GM12878 (cell line): ENCODE data around the gene LCOR. TPM values are rescaled to one million over a fixed set of nuclear protein-coding genes. Genes with fewer than 3 reads are reported as not detected.

Experiments used
- ATAC-seq: fragments of 200-7000 bp; cut with Tn5 transposase; 3 replicates; pipeline ENCODE4 v1.9.1; 2020; ENCODE audit warnings: mild to moderate bottlenecking, moderate library complexity
- BruUV-seq: library from RNA; stranded (reverse); fragments of 400-500 nt; replicated peaks from 2 replicates; lab custom pipeline; 2021; lab: Mats Ljungman, UMichigan
- CTCF ChIA-PET: fragments of 300-600 bp; sonication (Branson Sonifier 250); formaldehyde crosslinking; extraction: SDS; loops from one replicate; lab custom pipeline; 2021; ENCODE audit warnings: inconsistent platforms; lab: Yijun Ruan, JAX
- POLR2A ChIA-PET: fragments of 350-600 bp; formaldehyde crosslinking; extraction: SDS; loops from one replicate; lab custom pipeline; 2021; ENCODE audit warnings: inconsistent platforms; lab: Charles Lee
- RAD21 ChIA-PET: fragments of 300-600 bp; sonication (Branson Sonifier 250); formaldehyde crosslinking; loops from one replicate; lab custom pipeline; 2023; ENCODE audit warnings: antibody characterized with exemption; ENCODE audit not compliant: unreplicated experiment; lab: Charles Lee
- SMC1A ChIA-PET: fragments of 300-600 bp; sonication (Branson Sonifier 250); formaldehyde crosslinking; loops from one replicate; lab custom pipeline; 2023; ENCODE audit not compliant: unreplicated experiment, uncharacterized antibody; lab: Charles Lee
- DNase-seq: peaks from one replicate; pipeline ENCODE4 v3.0.0-alpha.2; 2011; ENCODE audit warnings: low read depth, low spot score
- FAIRE-seq: peaks from 3 replicates; lab custom pipeline; 2011; peaks lifted over from hg19 to GRCh38; lab: Jason Lieb, UNC
- H2AFZ ChIP-seq: 2 replicates; pipeline ENCODE4 v1.6.0; 2011; ENCODE audit warnings: low read depth, low read length, control low read depth; ENCODE audit not compliant: control insufficient read depth
- H3K27ac ChIP-seq: 2 replicates; pipeline ENCODE4 v1.5.1; 2011; ENCODE audit warnings: control low read depth; ENCODE audit not compliant: control insufficient read depth, insufficient read depth
- H3K27me3 ChIP-seq, 2 experiments: replicated peaks in 1 of 2; 2 replicates each; pipeline versions ENCODE4 v1.6.0 to v1.6.1; 2011; ENCODE audit warnings: low read length in 1 of 2; ENCODE audit not compliant: control insufficient read depth in 2 of 2, insufficient read depth in 2 of 2
- H3K36me3 ChIP-seq, 2 experiments: 2 replicates each; pipeline ENCODE4 v1.5.1; 2011; ENCODE audit warnings: low read length in 1 of 2; ENCODE audit not compliant: control insufficient read depth in 2 of 2, insufficient read depth in 2 of 2
- H3K4me1 ChIP-seq: 2 replicates; pipeline ENCODE4 v1.6.1; 2011; ENCODE audit warnings: mild to moderate bottlenecking, low read length, moderate library complexity, mixed read lengths; ENCODE audit not compliant: control insufficient read depth, insufficient read depth
- H3K4me2 ChIP-seq: 2 replicates; pipeline ENCODE4 v1.6.0; 2011; ENCODE audit warnings: control low read depth; ENCODE audit not compliant: control insufficient read depth, insufficient read depth
- H3K4me3 ChIP-seq: fragments of 200-600 bp; sonication (generic); 2 replicates; pipeline ENCODE4 v1.5.1; 2016
- H3K79me2 ChIP-seq: 2 replicates; pipeline ENCODE4 v1.6.0; 2011; ENCODE audit warnings: low read length; ENCODE audit not compliant: control insufficient read depth, insufficient read depth
- H3K9ac ChIP-seq: 2 replicates; pipeline ENCODE4 v1.8.0; 2011; ENCODE audit warnings: low read length, control low read depth, mixed read lengths; ENCODE audit not compliant: control insufficient read depth, insufficient read depth
- H3K9me3 ChIP-seq: replicated peaks from 3 replicates; pipeline ENCODE4 v1.5.1; 2011; ENCODE audit warnings: mild to moderate bottlenecking, low read length; ENCODE audit not compliant: control insufficient read depth, insufficient read depth
- H4K20me1 ChIP-seq: 2 replicates; pipeline ENCODE4 v1.6.0; 2011; ENCODE audit not compliant: control insufficient read depth, insufficient read depth
- ASH2L ChIP-seq: fragments of 300-600, 200-600 bp; sonication (generic); IDR thresholded peaks from 2 replicates; pipeline ENCODE4 v1.6.1; 2017; ENCODE audit warnings: low read depth, mild to moderate bottlenecking, borderline replicate concordance
- EED ChIP-seq: sonication (generic); IDR thresholded peaks from 2 replicates; pipeline ENCODE4 v1.6.1; 2016; ENCODE audit warnings: antibody characterized with exemption, low read depth
- ESRRA ChIP-seq: IDR thresholded peaks from 2 replicates; pipeline ENCODE4 v1.6.1; 2012; ENCODE audit warnings: mild to moderate bottlenecking, low read length, improper control_type of control experiment
- KAT2A ChIP-seq: conservative IDR thresholded peaks from 2 replicates; pipeline ENCODE4 v1.6.1; 2011; ENCODE audit warnings: low read depth, low read length; ENCODE audit not compliant: control insufficient read depth
- MTA2 ChIP-seq: fragments of 450-650 bp; IDR thresholded peaks from 2 replicates; pipeline ENCODE4 v1.6.1; 2016; ENCODE audit warnings: low read depth, mild to moderate bottlenecking, moderate library complexity
- NBN ChIP-seq: fragments of 450-650 bp; IDR thresholded peaks from 2 replicates; pipeline ENCODE4 v1.6.1; 2016
- NFYB ChIP-seq: IDR thresholded peaks from 2 replicates; pipeline ENCODE4 v1.6.1; 2011; ENCODE audit warnings: low read depth, mild to moderate bottlenecking, low read length, improper control_type of control experiment, moderate library complexity; ENCODE audit not compliant: insufficient read depth
- NR2C1 ChIP-seq: fragments of 450-650 bp; IDR thresholded peaks from 2 replicates; pipeline ENCODE4 v1.6.1; 2017; ENCODE audit warnings: antibody characterized with exemption, mild to moderate bottlenecking, moderate library complexity
- ZNF274 ChIP-seq: IDR thresholded peaks from one replicate; pipeline ENCODE4 v1.8.0; 2011; ENCODE audit not compliant: insufficient read length, insufficient read depth
- WGBS: methylation state at CpG from one replicate; pipeline ENCODE4 v1.1.6; 2016; ENCODE audit warnings: low lambda C conversion rate; ENCODE audit not compliant: insufficient replicate concordance, insufficient coverage; ENCODE audit errors: missing lambda C conversion rate; 5-methylcytosine and 5-hydroxymethylcytosine counted together
- in situ Hi-C: fragments of 300-500 bp; cut with MboI; formaldehyde crosslinking; loops from 9 replicates; pipeline ENCODE4 v1.14.3; 2018; ENCODE audit warnings: mixed read lengths
- intact Hi-C: fragments of 100-400 bp; cut with micrococcal nuclease; formaldehyde crosslinking; loops from one replicate; pipeline ENCODE4 v1.14.2; 2022; ENCODE audit not compliant: unreplicated experiment
- polyA plus RNA-seq, 11 experiments: library from polyadenylated mRNA; depleted of rRNA in 4 of 11; unstranded in 6 of 11; stranded (reverse) in 5 of 11; fragments of >200 nt; fragmentation: Nextera tagmentation in 4 of 11; fragmentation: Illumina TruSeq in 1 of 11; extraction: Ambion mirVana in 4 of 11; extraction: Trizol in 1 of 11; gene quantifications; 1 replicate in 1 of 11; 2 replicates in 10 of 11; pipeline versions ENCODE4 v1.2.1 to v1.2.3, GENCODE V29; 2011 to 2016; ENCODE audit warnings: inconsistent platforms in 2 of 11, missing spikeins in 2 of 11, low read depth in 1 of 11
- total RNA-seq, 4 experiments: library from RNA; depleted of rRNA in 3 of 4; stranded (reverse); fragments of >200 nt in 3 of 4; fragmentation: Illumina TruSeq in 1 of 4; extraction: Trizol in 1 of 4; gene quantifications; 2 replicates each; pipeline versions ENCODE4 v1.2.1 to v1.2.3, GENCODE V29; 2013 to 2021
- TF ChIP-seq, protein P1 (sequence below): fragments of 450-650 bp; conservative IDR thresholded peaks from 2 replicates; pipeline ENCODE4 v1.6.1; 2017; ENCODE audit warnings: mild to moderate bottlenecking, moderate library complexity

LCOR gene
- total and polyA plus RNA-seq, 10 of the 15 experiments (the other 5 are each of a cell fraction or from before 2014, with no cell fraction given) = 1.6 to 22.0 (median 13.2) TPM

- intact Hi-C loops (loop anchor here (2.0 kb wide), 1 partner anchor 39 kb away; no protein-coding TSS in a partner anchor), in situ Hi-C loops (no loop called here)
- WGBS = 72% methylated on average over 5 of the region's 5 CpGs
- TF ChIP-seq EED = no peak
- TF ChIP-seq ZNF274 = no peak
- no peak for TF ChIP-seq NBN
- TF ChIP-seq, protein P1, sequence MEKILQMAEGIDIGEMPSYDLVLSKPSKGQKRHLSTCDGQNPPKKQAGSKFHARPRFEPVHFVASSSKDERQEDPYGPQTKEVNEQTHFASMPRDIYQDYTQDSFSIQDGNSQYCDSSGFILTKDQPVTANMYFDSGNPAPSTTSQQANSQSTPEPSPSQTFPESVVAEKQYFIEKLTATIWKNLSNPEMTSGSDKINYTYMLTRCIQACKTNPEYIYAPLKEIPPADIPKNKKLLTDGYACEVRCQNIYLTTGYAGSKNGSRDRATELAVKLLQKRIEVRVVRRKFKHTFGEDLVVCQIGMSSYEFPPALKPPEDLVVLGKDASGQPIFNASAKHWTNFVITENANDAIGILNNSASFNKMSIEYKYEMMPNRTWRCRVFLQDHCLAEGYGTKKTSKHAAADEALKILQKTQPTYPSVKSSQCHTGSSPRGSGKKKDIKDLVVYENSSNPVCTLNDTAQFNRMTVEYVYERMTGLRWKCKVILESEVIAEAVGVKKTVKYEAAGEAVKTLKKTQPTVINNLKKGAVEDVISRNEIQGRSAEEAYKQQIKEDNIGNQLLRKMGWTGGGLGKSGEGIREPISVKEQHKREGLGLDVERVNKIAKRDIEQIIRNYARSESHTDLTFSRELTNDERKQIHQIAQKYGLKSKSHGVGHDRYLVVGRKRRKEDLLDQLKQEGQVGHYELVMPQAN = no peak
- TF ChIP-seq ESRRA = no peak
- no peak for TF ChIP-seq MTA2
- TF ChIP-seq KAT2A = no peak
- no peak for TF ChIP-seq ASH2L
- TF ChIP-seq NFYB = no peak
- no peak for TF ChIP-seq NR2C1
- H3K27me3 ChIP-seq = no peaks in the 10 kb centered on the region
- H3K79me2 ChIP-seq = no peaks in the 10 kb centered on the region
- H4K20me1 ChIP-seq = no peaks in the 10 kb centered on the region
- POLR2A ChIA-PET = interaction anchor here (1.2 to 1.5 kb wide), 2 partner anchors 24 to 26 kb away, joined by 3 to 5 read pairs; no protein-coding TSS in a partner anchor
- no peak overlapping the region for H3K9ac ChIP-seq
- H3K36me3 ChIP-seq = no peaks in the 10 kb centered on the region
- FAIRE-seq (no peak), DNase-seq (no peak), ATAC-seq (peak; percentile 12)
- H3K27ac ChIP-seq = no peak overlapping the region
- BruUV-seq = no TSS peak
- RAD21 ChIA-PET = interaction anchor here (0.8 to 1.6 kb wide), 4 partner anchors 8 to 257 kb away, joined by 3 to 11 read pairs (median 4); no protein-coding TSS in a partner anchor
- H2AFZ ChIP-seq = no peak overlapping the region
- CTCF ChIA-PET = interaction anchor here (0.7 to 2.2 kb wide), 5 partner anchors 8 to 253 kb away, joined by 3 to 33 read pairs (median 6); no protein-coding TSS in a partner anchor
- H3K9me3 ChIP-seq = no peaks in the 10 kb centered on the region
- 0 out of 2 replicates have a peak overlapping the region, but pooled peaks have one; percentile 41 for H3K4me3 ChIP-seq
- peak overlapping the region; percentile 97; the same call in 1 of the 2 replicates for H3K4me2 ChIP-seq
- SMC1A ChIA-PET = interaction anchor here (0.9 to 3.4 kb wide), 6 partner anchors 7 to 371 kb away, joined by 3 to 20 read pairs (median 8); no protein-coding TSS in a partner anchor
- peaks cover 30% of the 10 kb centered on the region for H3K4me1 ChIP-seq
Observed at GRCh38 chr10:97017474-97017903, 185.4 kb downstream of the LCOR start.
